GM21529 (cell line): Measurements from ENCODE around the gene SUN5.
A peak's percentile ranks its signal among the peaks of the same experiment; 100 is the strongest.
"Not testable (repeated sequence)": the region's sequence is repeated elsewhere in the genome, so short reads cannot be mapped to it uniquely, and the experiment has no call there.

ENCODE experiments used
- ATAC-seq: cut with Tn5 transposase; IDR thresholded peaks from one replicate; pipeline ENCODE4 v1.9.1; 2021; ENCODE audit not compliant: unreplicated experiment

The SUN5 gene

DNA sequence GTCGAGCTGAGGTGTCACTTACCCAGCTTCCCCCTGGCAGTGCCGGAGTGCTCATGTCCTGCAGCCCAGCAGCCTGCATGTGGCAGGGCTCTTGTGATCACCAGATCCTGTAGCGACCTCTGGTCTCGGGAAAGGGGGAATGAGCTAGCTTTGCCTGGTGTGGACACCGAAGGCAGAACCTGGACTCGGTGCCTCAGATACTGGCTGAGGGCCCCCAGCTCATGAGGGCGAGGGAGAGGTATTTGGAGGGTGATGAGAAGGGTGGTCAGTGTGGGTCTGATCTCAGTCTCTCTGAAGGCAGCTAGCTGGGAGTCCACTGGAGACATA is 26.3 kb downstream of the SUN5 start:
- no peak for ATAC-seq

GRCh38 chr20:32977281-32978008 is 26.8 kb downstream of the SUN5 start:
- no peak for ATAC-seq

DNA sequence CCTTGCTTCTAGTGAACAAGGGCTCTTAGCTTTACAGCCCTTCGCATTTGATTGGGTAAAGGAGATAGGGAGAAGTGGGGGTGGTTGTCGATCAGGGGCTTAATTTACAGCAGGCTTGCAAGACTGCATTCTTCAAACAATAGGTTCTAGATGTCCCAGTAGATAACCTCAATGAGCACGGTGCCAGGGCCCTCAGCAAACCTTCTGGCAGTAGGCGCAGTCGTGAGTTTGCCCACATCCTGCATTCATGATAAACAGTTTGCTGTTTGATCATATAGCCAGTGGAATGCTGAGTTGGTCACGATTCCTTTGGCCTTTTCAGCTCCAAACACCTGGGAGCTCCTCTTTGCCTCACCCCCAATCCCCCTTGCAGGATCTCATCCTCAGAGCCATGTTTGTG is 27.5 kb downstream of the SUN5 start:
- ATAC-seq = no peak

GRCh38 chr20:32975698-32976674 is 28.2 kb downstream of the SUN5 start:
- no peak for ATAC-seq

DNA sequence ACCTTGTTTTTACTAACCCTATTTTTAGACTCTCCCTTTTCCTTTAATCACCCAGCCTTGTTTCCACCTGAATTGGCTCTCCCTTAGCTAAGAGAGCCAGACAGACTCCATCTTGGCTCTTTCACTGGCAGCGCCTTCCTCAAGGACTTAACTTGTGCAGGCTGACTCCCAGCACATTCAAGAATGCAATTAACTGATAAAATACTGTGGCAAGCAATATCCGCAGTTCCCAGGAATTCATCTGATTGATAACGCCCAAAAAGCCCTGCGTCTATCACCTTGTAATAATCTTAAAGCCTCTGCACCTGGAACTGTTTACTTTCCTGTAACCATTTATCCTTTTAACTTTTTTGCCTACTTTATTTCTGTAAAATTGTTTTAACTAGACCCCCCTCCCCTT is 29.1 kb downstream of the SUN5 start:
- not testable (repeated sequence) for ATAC-seq

DNA sequence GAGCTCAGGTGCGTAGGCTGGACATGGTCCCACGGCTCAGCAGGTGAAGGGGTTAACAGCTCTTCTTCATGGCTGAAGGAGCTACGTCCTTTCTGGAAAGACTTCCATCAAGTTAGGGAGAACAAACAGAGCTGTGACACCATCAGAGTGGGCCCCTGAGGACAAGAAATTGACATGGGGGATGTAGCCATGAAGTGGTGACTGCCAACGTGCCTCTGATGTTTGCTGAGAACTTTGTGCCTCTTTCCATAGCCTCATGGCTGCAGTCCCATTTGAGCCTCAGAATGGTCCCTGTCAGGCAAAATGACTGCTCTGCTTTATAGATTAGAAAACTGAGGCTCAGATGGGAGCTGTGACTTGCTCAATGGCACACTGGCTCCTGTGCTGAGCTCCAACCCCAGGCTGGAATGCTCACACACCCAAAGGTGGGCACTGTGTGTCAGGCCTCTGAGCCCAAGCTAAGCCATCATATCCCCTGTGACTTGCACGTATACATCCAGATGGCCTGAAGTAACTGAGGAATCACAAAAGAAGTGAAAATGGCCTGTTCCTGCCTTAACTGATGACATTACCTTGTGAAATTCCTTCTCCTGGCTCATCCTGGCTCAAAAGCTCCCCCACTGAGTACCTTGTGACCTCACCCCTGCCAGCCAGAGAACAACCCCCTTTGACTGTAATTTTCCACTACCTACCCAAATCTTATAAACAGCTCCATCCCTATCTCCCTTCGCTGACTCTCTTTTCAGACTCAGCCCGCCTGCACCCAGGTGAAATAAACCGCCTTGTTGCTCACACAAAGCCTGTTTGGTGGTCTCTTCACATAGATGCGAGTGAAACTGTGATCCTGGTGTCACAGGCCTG is 29.8 kb downstream of the SUN5 start:
- not testable (repeated sequence) for ATAC-seq

GRCh38 chr20:32973077-32973717 is 31.0 kb downstream of the SUN5 start:
- no peak for ATAC-seq

GRCh38 chr20:32972181-32973076 is 31.8 kb downstream of the SUN5 start:
- peak; percentile 88 for ATAC-seq

- ATAC-seq = peak; percentile 13
Measured at GRCh38 chr20:32971703-32972161, 32.5 kb downstream of the SUN5 start.

DNA sequence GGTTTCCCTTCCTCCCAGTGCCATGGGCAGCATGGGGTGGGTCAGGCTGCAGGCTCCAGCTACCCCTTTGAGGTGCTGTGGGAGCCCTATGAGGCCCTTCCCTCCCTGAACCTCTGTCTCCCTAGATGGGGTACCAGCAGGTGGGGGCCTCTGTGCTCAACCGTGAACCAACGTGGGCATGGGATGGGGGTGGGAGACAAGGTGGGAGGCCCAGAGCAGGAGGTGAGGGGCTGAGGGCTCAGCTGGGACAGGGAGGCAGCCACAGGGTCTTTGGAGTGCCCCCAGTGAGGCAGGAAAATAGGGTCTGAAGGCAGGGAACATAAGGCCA is 33.3 kb downstream of the SUN5 start:
- no peak for ATAC-seq

DNA sequence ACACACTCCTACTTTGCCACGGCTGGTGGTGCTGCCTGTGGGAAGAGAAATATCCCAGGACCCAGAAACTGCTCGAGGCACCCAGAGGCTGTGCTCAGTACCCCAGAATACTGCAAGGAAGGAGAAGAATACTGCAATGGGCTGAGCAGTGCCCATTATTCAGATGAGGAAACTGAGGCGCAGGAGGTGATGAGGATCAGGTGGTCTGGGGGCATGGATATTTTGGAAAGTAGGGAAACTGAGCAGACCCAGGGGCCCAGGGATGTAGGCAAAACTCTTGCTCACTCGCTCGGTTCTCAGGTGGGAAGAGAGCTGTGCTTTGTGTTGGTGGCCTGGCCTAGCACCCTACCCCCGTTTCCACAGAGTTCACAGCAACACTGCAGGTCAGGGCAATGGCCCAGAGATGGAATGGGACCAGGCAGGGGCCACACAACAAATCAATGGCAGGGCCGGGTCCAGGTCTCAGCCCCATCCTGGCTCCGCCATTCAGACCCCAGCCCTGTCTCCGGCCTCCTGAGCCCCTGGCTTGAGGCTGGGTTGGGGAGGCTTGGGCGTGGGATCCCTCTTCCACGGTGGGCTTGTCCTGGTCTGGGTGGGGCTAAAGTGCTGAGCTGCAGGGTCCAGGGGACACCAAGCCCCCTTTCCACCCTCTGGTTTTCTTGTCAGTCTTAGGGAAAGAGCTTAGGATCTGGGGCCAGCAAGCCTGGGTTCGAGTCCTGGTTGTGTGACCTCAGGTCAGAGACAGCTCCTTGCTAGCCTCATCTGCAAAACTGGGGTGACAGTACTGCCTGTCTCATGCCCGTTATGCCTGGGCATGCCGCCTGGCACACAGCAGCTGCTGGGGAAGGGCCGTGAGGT is 33.9 kb downstream of the SUN5 start:
- no peak for ATAC-seq

GRCh38 chr20:32969356-32970114 is 34.7 kb downstream of the SUN5 start:
- no peak for ATAC-seq

GRCh38 chr20:32968478-32969241 is 35.6 kb downstream of the SUN5 start:
- ATAC-seq = no peak

- no peak for ATAC-seq
Measured at GRCh38 chr20:32967961-32968457, 36.2 kb downstream of the SUN5 start.

DNA sequence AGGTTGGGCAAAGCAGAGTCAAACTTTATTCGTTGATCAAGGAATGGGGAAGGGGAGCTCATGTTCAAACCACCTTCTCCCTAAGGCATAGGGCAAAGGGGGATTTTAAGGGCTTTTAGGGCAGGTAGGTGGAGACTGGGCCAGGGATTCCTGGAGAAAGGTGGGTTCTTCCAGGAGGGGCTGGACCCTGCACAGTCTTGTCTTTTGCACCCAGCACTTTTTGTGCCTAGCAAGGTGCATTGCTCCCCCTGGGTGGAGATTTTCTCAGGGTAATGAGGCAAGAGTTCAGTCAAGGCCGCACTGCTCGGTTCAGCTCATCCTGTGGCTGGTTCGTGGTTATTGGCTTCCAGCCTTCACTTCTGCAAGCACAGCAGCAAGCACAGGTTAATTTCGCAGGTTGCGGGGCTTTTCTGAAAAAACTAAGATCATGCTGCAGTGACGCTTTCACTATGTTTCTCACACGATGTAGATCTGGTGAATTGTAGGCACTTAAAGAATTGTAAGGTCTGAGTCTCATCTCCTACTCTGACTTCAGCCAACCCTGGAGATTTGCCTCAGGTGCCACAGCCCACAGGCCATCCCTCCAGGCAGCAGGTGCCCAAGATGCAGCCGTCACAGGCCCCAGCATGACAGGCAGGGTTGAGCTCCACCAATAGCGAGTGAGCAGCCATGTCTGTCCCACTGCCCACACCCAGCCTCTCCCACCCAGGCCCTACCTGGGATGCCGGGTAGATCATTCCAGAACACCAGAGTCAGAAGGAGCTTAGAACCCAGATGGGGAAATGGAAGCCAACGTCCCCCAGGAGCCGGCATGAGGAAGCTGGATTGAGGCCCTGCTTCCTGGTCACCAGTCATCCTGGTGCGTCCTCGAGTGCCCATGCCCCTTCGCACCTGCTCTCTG is 37.1 kb downstream of the SUN5 start:
- ATAC-seq = no peak

DNA sequence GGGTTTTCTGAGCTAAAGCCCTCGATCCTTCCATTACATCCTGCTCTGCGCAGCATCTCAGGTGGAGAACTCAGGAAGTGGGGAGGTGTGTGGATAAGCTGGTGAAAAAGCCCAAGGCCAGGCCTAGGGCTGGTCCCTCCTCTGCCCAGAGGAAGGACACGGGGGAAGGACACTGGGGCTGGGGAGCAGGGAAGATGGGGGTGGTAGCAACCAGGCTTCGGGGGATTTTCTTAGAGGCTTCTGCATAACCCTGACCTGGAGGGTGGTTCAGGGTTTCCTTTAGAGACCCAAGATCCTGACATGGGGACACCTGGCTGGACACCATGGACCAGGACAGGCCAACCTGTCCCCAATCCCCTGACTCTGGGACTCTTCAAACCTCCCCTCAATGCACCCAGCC is 37.9 kb downstream of the SUN5 start:
- ATAC-seq = no peak
